ENCODE results near the gene HTR4.

DNA sequence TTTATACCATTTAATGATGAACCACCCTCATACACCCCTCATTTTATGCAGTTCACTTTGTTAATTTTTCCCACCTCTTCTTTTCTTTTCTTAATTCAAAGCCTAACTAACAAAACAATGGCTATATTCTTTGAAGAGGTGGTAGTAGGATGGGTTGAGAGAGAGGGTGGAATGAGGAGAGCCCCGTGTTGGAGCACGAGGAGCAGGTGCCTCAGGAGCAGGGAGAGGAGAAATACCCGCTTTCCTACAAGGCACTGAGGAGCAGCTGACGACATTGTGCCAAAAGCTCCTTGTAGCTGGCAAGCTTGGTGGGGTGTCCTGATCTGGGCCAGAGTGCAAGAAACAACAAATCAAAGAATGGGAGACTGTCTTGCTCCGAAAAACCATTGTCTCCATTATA lies 129.6 kb downstream of the HTR4 start:
- TF ChIP-seq, protein P1, sequence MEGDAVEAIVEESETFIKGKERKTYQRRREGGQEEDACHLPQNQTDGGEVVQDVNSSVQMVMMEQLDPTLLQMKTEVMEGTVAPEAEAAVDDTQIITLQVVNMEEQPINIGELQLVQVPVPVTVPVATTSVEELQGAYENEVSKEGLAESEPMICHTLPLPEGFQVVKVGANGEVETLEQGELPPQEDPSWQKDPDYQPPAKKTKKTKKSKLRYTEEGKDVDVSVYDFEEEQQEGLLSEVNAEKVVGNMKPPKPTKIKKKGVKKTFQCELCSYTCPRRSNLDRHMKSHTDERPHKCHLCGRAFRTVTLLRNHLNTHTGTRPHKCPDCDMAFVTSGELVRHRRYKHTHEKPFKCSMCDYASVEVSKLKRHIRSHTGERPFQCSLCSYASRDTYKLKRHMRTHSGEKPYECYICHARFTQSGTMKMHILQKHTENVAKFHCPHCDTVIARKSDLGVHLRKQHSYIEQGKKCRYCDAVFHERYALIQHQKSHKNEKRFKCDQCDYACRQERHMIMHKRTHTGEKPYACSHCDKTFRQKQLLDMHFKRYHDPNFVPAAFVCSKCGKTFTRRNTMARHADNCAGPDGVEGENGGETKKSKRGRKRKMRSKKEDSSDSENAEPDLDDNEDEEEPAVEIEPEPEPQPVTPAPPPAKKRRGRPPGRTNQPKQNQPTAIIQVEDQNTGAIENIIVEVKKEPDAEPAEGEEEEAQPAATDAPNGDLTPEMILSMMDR (IDR thresholded peaks at IDR 0.05; ENCODE audit: low read depth, low read length): no peak
- no peak for TF ChIP-seq EZH2phosphoT487 (IDR thresholded peaks at IDR 0.05; ENCODE audit: low read depth)
